ENCODE results near the gene FXN.

DNA sequence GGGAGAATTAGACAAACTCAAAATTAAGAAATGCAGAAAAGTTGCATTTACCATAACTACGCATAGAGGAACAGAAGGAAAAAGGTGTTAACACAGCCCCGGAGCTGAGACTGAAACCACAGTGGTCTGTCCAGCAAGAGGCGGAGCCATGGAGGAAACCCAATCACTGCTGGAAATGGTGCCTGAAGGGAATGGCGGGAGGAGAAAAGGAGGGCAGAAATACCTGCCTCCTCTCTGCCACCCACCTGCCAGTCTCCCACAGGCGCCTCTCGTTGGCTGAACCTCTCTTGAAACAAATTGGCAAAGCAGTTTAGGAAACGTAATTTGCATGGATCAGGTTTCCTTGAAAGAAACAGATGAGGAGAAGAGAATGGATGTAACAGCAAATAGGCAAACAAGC lies 11.9 kb upstream of the FXN start:
- TF ChIP-seq, protein P1, sequence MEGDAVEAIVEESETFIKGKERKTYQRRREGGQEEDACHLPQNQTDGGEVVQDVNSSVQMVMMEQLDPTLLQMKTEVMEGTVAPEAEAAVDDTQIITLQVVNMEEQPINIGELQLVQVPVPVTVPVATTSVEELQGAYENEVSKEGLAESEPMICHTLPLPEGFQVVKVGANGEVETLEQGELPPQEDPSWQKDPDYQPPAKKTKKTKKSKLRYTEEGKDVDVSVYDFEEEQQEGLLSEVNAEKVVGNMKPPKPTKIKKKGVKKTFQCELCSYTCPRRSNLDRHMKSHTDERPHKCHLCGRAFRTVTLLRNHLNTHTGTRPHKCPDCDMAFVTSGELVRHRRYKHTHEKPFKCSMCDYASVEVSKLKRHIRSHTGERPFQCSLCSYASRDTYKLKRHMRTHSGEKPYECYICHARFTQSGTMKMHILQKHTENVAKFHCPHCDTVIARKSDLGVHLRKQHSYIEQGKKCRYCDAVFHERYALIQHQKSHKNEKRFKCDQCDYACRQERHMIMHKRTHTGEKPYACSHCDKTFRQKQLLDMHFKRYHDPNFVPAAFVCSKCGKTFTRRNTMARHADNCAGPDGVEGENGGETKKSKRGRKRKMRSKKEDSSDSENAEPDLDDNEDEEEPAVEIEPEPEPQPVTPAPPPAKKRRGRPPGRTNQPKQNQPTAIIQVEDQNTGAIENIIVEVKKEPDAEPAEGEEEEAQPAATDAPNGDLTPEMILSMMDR (IDR thresholded peaks at IDR 0.05): no peak
- no peak for TF ChIP-seq EZH2 (IDR thresholded peaks at IDR 0.05; ENCODE audit: borderline replicate concordance, insufficient read depth, low read depth, low read length, poor library complexity, severe bottlenecking)

All from B cell (primary cell).